C4-2B (cell line): ENCODE data around the gene NCKAP5L.

Source experiments
- H3K27ac ChIP-seq: fragments of 450-650 bp; 2 replicates; pipeline ENCODE4 v1.5.1; 2017
- ZFX ChIP-seq: fragments of 450-650 bp; IDR thresholded peaks from 2 replicates; pipeline ENCODE4 v1.6.1; 2017
- TF ChIP-seq, protein P1 (sequence below): fragments of 450-650 bp; conservative IDR thresholded peaks from 2 replicates; pipeline ENCODE4 v1.5.1; 2017; ENCODE audit warnings: mild to moderate bottlenecking

The NCKAP5L gene

GRCh38 chr12:49827051-49827400, 1.2 kb downstream of the NCKAP5L start:
- no peak overlapping the region for H3K27ac ChIP-seq
- TF ChIP-seq, protein P1, sequence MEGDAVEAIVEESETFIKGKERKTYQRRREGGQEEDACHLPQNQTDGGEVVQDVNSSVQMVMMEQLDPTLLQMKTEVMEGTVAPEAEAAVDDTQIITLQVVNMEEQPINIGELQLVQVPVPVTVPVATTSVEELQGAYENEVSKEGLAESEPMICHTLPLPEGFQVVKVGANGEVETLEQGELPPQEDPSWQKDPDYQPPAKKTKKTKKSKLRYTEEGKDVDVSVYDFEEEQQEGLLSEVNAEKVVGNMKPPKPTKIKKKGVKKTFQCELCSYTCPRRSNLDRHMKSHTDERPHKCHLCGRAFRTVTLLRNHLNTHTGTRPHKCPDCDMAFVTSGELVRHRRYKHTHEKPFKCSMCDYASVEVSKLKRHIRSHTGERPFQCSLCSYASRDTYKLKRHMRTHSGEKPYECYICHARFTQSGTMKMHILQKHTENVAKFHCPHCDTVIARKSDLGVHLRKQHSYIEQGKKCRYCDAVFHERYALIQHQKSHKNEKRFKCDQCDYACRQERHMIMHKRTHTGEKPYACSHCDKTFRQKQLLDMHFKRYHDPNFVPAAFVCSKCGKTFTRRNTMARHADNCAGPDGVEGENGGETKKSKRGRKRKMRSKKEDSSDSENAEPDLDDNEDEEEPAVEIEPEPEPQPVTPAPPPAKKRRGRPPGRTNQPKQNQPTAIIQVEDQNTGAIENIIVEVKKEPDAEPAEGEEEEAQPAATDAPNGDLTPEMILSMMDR, result no peak
- TF ChIP-seq ZFX, result no peak

DNA sequence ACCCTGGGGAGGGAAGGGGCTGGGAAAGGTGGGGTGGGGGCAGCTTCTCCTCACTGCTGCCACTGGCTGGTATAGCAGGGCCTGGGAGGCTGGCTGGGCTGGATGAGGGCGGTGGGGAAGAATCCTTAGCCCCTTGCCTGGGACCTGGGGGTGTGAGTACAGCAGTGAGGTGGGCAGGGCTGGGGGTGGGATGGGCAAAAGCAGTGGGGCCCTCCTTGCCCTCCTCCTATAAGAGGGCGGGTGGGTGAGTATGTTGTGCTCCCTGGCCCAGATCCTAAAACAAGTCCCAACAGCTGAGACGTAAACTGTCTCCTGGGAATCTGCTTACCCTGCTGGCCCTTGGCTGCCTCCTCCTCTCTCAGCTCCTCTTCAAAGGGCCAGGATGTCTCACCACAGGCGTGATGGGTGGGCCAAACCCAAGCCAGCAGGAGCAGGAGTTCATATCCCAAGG, 2.2 kb downstream of the NCKAP5L start:
- TF ChIP-seq ZFX, result no peak
- TF ChIP-seq, protein P1, result no peak
- no peak overlapping the region for H3K27ac ChIP-seq

DNA sequence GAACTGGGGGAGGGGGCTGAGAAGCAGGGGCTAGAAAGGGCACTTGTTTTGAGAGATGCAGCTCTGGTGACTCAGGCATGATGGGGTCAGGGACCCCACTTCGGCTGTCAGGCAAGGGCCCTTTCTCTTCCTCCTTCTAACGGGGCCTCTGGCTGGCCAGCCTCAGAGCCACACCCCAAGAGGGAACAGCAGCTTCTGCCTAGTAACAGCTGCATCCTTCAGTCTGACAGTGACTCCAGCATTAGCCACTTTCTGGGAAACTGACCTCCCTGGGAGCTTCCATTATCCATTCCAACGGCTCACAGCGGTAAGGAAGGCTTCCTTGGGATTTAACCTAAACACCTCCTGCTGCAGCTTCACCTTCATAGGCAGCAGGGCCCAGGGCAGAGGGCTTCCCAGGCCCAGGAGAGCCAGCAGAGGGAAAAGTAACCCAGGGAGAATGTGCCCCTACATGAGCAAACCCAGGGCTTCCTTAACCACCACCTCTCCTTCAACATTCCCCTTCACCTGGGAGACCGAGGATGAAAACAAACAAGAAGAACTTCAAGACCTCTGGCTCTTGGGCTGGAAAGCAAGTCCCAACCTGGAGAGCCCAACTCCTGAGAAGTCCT, 2.7 kb downstream of the NCKAP5L start:
- TF ChIP-seq ZFX, result no peak
- TF ChIP-seq, protein P1, result no peak
- H3K27ac ChIP-seq, result no peak overlapping the region

GRCh38 chr12:49824895-49825294, 3.3 kb downstream of the NCKAP5L start:
- no peak overlapping the region for H3K27ac ChIP-seq
- TF ChIP-seq ZFX, result no peak
- TF ChIP-seq, protein P1, result no peak

- no peak overlapping the region for H3K27ac ChIP-seq
- no peak for TF ChIP-seq ZFX
- TF ChIP-seq, protein P1, result no peak
Measured at GRCh38 chr12:49824416-49824815, 3.8 kb downstream of the NCKAP5L start.

DNA sequence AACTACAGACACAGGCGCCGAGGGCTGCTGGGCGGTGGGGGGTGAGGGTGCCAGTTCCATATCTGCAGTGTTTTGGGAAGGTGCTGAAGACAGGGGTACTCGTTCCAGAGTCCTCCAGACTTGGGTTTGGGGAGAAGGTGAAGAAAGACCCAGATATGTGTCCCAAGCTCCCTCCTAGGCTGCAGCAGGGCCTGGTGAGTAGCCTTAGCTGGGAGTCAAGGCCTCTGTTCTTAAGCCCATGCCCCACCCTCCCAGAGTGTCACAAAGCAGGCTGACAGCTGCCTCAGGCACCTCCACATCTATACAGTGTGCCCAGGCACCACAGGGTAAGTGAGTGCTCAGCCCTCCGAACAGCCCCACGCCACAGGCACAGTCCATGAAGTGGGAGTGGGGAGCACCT, 4.3 kb downstream of the NCKAP5L start:
- H3K27ac ChIP-seq, result no peak overlapping the region
- TF ChIP-seq, protein P1, result no peak
- TF ChIP-seq ZFX, result no peak

- H3K27ac ChIP-seq, result no peak overlapping the region
Measured at GRCh38 chr12:49823350-49823749, 4.9 kb downstream of the NCKAP5L start.

More at GRCh38 chr12:49823350-49823749, 4.9 kb downstream of the NCKAP5L start:
- TF ChIP-seq, protein P1, result no peak
- no peak for TF ChIP-seq ZFX
